ENCODE results near the gene CBFB.
A peak's percentile ranks its signal among the peaks of the same experiment; 100 is the strongest.

CBFB gene

DNA sequence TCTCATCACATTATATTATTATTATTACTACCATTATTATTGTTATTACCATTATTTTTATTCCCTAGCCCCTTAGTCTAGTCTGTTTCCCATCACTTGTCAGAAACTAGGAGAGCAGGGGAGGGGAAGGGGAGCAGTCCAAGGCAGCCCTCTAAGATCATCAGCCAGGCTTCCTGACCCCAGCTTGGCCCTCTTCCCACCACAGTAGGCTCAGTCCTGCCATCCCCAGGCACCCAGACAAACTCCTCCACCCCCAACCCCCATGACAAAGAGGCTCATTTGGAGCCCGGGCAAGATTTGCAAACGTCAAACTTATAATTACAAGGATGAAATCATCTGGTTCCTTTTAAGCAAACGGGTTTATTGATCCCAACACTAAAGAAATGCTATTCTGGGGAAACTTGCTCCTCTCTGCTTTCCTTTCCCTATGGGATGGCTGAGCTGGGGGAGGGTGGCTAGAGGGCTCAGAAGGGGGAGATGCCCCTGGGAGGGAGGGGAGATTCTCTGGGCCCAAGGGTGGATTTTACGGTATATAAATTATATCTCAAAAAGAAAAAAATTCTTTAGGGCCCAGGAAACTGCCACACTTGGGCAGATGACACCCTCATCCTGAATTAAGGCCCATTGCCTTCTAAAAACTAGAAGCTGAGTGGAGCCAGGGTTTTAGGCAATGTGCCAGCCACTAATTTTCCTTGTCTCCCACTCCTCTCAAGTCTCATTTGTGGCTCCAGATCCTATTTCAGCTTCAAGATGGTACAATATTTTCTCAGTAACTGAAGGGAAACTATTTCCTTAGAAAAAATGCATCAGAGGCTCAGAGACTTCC, 4.4 kb upstream of the CBFB start:
- H3K9me3 ChIP-seq (ENCODE audit: insufficient read depth, low read length) = no peaks in the 10 kb centered on the region
- no peaks in the 10 kb centered on the region for H3K36me3 ChIP-seq (ENCODE audit: insufficient read depth, insufficient read length, low read length)
- no peak overlapping the region for H3K9ac ChIP-seq (ENCODE audit: insufficient read length, low read depth)
- DNase-seq (ENCODE audit: low read depth, low spot score) = no peak
- TF ChIP-seq YY1 (IDR thresholded peaks at IDR 0.05; ENCODE audit: insufficient read depth, insufficient read length) (no peak), ZNF274 (IDR thresholded peaks at IDR 0.05; ENCODE audit: low read depth, low read length) (no peak), SUZ12 (IDR thresholded peaks at IDR 0.05; ENCODE audit: extremely low read depth, insufficient read depth, insufficient read length) (no peak)
- H3K4me3 ChIP-seq (ENCODE audit: insufficient read length, low read depth) = no peak overlapping the region
- peaks cover 2% of the 10 kb centered on the region for H3K4me1 ChIP-seq (ENCODE audit: insufficient read depth, insufficient read length)
- H3K27me3 ChIP-seq (ENCODE audit: insufficient read depth, insufficient read length) = peaks cover 1% of the 10 kb centered on the region

DNA sequence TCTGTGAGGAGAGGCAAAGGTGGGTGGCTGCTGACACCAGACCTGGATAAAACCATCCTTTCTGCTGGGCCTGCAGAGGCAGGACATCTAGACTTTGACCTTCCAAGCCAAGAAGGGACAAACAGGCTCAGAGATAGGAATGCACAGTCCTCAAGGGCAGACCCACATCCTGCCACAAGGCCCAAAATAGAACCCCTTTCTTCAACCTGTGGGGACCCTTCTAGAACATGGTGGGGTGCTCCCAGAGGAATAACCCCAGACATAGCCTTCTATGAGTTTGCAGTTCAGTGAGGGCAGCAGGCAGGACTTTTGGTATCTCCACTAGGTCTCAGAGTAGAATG, 3.8 kb upstream of the CBFB start:
- Histone ChIP-seq H3K4me1 (ENCODE audit: insufficient read depth, insufficient read length) (peaks cover 3% of the 10 kb centered on the region), H3K27me3 (ENCODE audit: insufficient read depth, insufficient read length) (peaks cover 4% of the 10 kb centered on the region), H3K36me3 (ENCODE audit: insufficient read depth, insufficient read length, low read length) (peaks cover under 1% of the 10 kb centered on the region), H3K4me3 (ENCODE audit: insufficient read length, low read depth) (no peak overlapping the region), H3K9me3 (ENCODE audit: insufficient read depth, low read length) (no peaks in the 10 kb centered on the region), H3K9ac (ENCODE audit: insufficient read length, low read depth) (no peak overlapping the region)
- TF ChIP-seq YY1 (IDR thresholded peaks at IDR 0.05; ENCODE audit: insufficient read depth, insufficient read length) (no peak), SUZ12 (IDR thresholded peaks at IDR 0.05; ENCODE audit: extremely low read depth, insufficient read depth, insufficient read length) (no peak)
- DNase-seq (ENCODE audit: low read depth, low spot score) = no peak

DNA sequence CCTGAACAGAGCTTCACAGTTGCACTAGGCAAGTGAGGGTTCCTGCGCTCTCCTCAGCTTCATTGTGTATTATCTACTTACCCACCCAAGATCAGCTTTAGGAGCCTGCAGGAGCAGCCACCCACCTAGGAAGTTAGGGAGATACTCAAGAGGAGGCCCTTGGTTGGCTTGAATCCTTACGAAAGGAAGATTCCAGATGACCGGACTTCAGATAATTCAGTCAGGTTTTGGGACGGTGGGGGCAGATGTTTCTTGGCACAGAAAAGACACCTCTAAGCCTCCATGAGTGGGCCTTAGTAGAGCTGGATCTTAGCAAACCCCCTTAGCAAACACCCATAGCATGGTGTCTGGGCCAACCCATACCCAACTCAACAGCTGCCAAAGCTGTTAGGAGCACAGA, 2.4 kb upstream of the CBFB start:
- Histone ChIP-seq H3K4me1 (ENCODE audit: insufficient read depth, insufficient read length) (peaks cover 5% of the 10 kb centered on the region), H3K27me3 (ENCODE audit: insufficient read depth, insufficient read length) (peaks cover 4% of the 10 kb centered on the region), H3K9me3 (ENCODE audit: insufficient read depth, low read length) (no peaks in the 10 kb centered on the region), H3K36me3 (ENCODE audit: insufficient read depth, insufficient read length, low read length) (peaks cover 10% of the 10 kb centered on the region), H3K4me3 (ENCODE audit: insufficient read length, low read depth) (no peak overlapping the region), H3K9ac (ENCODE audit: insufficient read length, low read depth) (no peak overlapping the region)
- TF ChIP-seq YY1 (IDR thresholded peaks at IDR 0.05; ENCODE audit: insufficient read depth, insufficient read length) (no peak), ZNF274 (IDR thresholded peaks at IDR 0.05; ENCODE audit: low read depth, low read length) (no peak), SUZ12 (IDR thresholded peaks at IDR 0.05; ENCODE audit: extremely low read depth, insufficient read depth, insufficient read length) (no peak)
- no peak for DNase-seq (ENCODE audit: low read depth, low spot score)

DNA sequence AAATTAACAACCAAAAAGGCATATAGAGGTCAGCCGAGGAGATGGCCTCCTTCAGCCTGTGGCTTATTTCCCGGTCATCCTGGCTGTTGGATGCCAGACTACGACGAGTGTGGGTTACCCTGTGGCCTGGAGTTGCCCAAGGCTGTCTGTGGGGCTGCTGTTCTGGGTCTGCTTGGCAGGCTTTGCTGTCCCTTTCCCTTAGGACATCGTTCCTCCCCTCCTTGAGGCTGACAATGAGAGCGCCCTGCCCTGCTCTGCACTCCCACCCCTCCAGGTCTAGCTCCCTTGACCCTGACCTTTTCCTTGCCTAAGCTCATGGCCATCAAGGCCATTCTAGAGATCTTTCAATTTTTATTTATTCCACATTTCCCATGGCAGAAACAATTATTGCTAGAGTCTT, 1.9 kb upstream of the CBFB start:
- H3K4me1 ChIP-seq (ENCODE audit: insufficient read depth, insufficient read length) = peaks cover 5% of the 10 kb centered on the region
- no peaks in the 10 kb centered on the region for H3K9me3 ChIP-seq (ENCODE audit: insufficient read depth, low read length)
- peaks cover 4% of the 10 kb centered on the region for H3K27me3 ChIP-seq (ENCODE audit: insufficient read depth, insufficient read length)
- TF ChIP-seq ZNF274 (IDR thresholded peaks at IDR 0.05; ENCODE audit: low read depth, low read length) (no peak), SUZ12 (IDR thresholded peaks at IDR 0.05; ENCODE audit: extremely low read depth, insufficient read depth, insufficient read length) (no peak), YY1 (IDR thresholded peaks at IDR 0.05; ENCODE audit: insufficient read depth, insufficient read length) (no peak)
- H3K36me3 ChIP-seq (ENCODE audit: insufficient read depth, insufficient read length, low read length) = peaks cover 15% of the 10 kb centered on the region
- no peak for DNase-seq (ENCODE audit: low read depth, low spot score)
- H3K9ac ChIP-seq (ENCODE audit: insufficient read length, low read depth) = no peak overlapping the region
- no peak overlapping the region for H3K4me3 ChIP-seq (ENCODE audit: insufficient read length, low read depth)

DNA sequence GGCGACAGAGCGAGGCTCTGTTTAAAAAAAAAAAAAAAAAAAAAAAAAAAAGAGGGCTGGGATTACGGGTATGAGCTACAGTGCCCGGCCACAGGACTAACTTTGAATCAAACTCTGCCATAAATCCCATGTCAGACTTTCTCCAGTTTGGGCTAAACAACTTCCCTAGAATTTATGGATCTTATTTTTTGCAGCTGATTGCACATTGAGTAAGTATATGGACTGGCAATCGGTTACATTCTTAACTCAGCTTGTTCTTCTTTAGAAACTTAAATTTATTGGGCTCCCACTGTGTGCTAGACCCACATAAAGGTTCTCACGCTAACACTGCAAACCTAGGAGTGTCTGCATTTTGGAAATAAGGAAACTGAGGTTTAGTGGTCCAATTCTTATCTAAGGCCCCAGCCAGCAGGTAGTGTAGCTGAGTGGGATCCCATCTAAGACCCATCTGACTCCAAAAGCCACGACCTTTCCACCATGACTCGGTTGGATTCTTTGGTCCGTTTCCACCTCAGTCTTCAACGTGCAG, 718 bp upstream of the CBFB start:
- no peak for TF ChIP-seq ZNF274 (IDR thresholded peaks at IDR 0.05; ENCODE audit: low read depth, low read length)
- H3K36me3 ChIP-seq (ENCODE audit: insufficient read depth, insufficient read length, low read length) = peaks cover 24% of the 10 kb centered on the region
- no peaks in the 10 kb centered on the region for H3K9me3 ChIP-seq (ENCODE audit: insufficient read depth, low read length)
- peak overlapping the region; percentile 84 for H3K9ac ChIP-seq (ENCODE audit: insufficient read length, low read depth)
- H3K4me1 ChIP-seq (ENCODE audit: insufficient read depth, insufficient read length) = peaks cover 5% of the 10 kb centered on the region
- H3K27me3 ChIP-seq (ENCODE audit: insufficient read depth, insufficient read length) = peaks cover 4% of the 10 kb centered on the region
- no peak for DNase-seq (ENCODE audit: low read depth, low spot score)
- H3K4me3 ChIP-seq (ENCODE audit: insufficient read length, low read depth) = peak overlapping the region; percentile 77

DNA sequence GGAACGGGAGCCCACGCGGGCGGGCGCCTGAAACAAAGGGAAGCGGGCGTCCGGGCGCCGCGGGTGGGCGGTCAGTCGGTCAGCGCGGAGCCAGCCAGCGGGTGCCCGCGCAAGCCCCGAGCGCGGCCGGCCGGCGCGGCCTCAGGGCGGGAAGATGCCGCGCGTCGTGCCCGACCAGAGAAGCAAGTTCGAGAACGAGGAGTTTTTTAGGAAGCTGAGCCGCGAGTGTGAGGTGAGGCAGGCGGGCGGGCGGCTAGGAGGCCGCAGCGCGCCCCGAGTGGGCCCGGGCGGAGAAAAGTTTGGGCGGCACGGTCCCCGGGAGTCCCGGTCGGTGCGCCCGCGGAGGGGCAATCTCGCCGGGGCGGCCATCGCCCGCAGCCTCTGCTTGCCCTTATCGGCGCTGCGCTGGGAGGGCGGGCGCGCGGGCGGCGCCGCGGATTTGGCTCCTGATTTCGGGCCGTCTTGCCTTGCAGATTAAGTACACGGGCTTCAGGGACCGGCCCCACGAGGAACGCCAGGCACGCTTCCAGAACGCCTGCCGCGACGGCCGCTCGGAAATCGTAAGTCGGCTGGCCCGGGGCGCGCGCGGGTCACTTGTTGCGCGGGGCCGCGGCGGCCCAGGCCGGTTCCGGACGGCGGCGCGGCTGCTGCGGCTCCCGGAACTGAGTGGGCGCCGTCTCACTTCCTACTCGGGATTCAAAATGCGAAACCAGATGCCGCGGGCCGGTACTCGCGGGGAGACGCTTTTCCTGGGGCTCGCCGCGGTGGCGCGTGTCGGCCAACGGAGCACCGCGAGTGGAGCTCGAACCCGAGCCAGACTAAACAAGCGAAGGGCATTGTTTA, 526 bp downstream of the CBFB start:
- H3K9me3 ChIP-seq (ENCODE audit: insufficient read depth, low read length) = no peaks in the 10 kb centered on the region
- H3K4me3 ChIP-seq (ENCODE audit: insufficient read length, low read depth) = peak overlapping the region; percentile 87
- H3K4me1 ChIP-seq (ENCODE audit: insufficient read depth, insufficient read length) = peaks cover 5% of the 10 kb centered on the region
- H3K9ac ChIP-seq (ENCODE audit: insufficient read length, low read depth) = peak overlapping the region; percentile 93
- H3K27me3 ChIP-seq (ENCODE audit: insufficient read depth, insufficient read length) = peaks cover 4% of the 10 kb centered on the region
- TF ChIP-seq ZNF274 (IDR thresholded peaks at IDR 0.05; ENCODE audit: low read depth, low read length) (no peak), YY1 (IDR thresholded peaks at IDR 0.05; ENCODE audit: insufficient read depth, insufficient read length) (no peak), SUZ12 (IDR thresholded peaks at IDR 0.05; ENCODE audit: extremely low read depth, insufficient read depth, insufficient read length) (no peak)
- DNase-seq (ENCODE audit: low read depth, low spot score) = no peak
- peaks cover 30% of the 10 kb centered on the region for H3K36me3 ChIP-seq (ENCODE audit: insufficient read depth, insufficient read length, low read length)

All from NT2/D1 (cell line).